ENCODE measurements around the gene TTLL9.

DNA sequence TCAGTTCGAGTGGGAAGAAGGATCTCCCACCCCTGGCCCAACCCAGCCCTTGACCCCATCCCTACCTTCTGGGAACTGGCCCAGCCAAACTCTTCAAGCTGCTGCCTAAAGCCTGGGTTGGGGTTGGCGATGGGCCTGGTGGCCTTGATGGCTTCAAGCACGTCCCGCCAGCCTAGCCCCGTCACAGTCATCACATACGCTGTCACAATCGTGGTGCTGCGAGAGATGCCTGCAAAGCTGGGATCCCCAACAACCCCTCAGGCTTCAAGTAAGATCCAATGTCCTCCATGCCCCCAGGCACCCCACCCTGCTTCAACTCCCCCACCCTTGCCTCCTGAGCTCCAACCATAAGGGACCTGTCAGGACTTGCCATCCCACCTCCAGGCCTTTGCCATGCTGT, 7.9 kb upstream of the TTLL9 start:
- no peak for TF ChIP-seq EP300 (IDR thresholded peaks at IDR 0.05; ENCODE audit: low read depth in 2 of 2, low read length in 2 of 2)
- TF ChIP-seq EP300 (CRISPR knock-in tag; IDR thresholded peaks at IDR 0.05; ENCODE audit: borderline replicate concordance): no peak
- TF ChIP-seq ZNF776 (CRISPR knock-in tag; IDR thresholded peaks at IDR 0.05): no peak
- no peak for TF ChIP-seq ZSCAN20 (CRISPR knock-in tag; IDR thresholded peaks at IDR 0.05; ENCODE audit: borderline replicate concordance)
- TF ChIP-seq, protein P1, sequence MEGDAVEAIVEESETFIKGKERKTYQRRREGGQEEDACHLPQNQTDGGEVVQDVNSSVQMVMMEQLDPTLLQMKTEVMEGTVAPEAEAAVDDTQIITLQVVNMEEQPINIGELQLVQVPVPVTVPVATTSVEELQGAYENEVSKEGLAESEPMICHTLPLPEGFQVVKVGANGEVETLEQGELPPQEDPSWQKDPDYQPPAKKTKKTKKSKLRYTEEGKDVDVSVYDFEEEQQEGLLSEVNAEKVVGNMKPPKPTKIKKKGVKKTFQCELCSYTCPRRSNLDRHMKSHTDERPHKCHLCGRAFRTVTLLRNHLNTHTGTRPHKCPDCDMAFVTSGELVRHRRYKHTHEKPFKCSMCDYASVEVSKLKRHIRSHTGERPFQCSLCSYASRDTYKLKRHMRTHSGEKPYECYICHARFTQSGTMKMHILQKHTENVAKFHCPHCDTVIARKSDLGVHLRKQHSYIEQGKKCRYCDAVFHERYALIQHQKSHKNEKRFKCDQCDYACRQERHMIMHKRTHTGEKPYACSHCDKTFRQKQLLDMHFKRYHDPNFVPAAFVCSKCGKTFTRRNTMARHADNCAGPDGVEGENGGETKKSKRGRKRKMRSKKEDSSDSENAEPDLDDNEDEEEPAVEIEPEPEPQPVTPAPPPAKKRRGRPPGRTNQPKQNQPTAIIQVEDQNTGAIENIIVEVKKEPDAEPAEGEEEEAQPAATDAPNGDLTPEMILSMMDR (CRISPR knock-in tag; IDR thresholded peaks at IDR 0.05): no peak
- no peak for TF ChIP-seq PHF8 (CRISPR knock-in tag; IDR thresholded peaks at IDR 0.05)
- TF ChIP-seq MAFG (CRISPR knock-in tag; IDR thresholded peaks at IDR 0.05): no peak
- no peak for TF ChIP-seq ZSCAN31 (CRISPR knock-in tag; IDR thresholded peaks at IDR 0.05; ENCODE audit: low read depth)
- no peak for TF ChIP-seq KLF16 (CRISPR knock-in tag; IDR thresholded peaks at IDR 0.05)
- TF ChIP-seq NPAS2 (CRISPR knock-in tag; IDR thresholded peaks at IDR 0.05; ENCODE audit: borderline replicate concordance): no peak
- TF ChIP-seq, protein P2, sequence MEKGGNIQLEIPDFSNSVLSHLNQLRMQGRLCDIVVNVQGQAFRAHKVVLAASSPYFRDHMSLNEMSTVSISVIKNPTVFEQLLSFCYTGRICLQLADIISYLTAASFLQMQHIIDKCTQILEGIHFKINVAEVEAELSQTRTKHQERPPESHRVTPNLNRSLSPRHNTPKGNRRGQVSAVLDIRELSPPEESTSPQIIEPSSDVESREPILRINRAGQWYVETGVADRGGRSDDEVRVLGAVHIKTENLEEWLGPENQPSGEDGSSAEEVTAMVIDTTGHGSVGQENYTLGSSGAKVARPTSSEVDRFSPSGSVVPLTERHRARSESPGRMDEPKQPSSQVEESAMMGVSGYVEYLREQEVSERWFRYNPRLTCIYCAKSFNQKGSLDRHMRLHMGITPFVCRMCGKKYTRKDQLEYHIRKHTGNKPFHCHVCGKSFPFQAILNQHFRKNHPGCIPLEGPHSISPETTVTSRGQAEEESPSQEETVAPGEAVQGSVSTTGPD (CRISPR knock-in tag; IDR thresholded peaks at IDR 0.05): no peak
- TF ChIP-seq MIER2 (CRISPR knock-in tag; IDR thresholded peaks at IDR 0.05): no peak
- no peak for TF ChIP-seq SALL2 (CRISPR knock-in tag; IDR thresholded peaks at IDR 0.05)
- TF ChIP-seq TARDBP (CRISPR knock-in tag; IDR thresholded peaks at IDR 0.05): no peak

All from HepG2 (cell line).